Measurements from ENCODE around the gene DTWD2.
A peak's percentile ranks its signal among the peaks of the same experiment; 100 is the strongest.
"Not testable (repeated sequence)": the region's sequence is repeated elsewhere in the genome, so short reads cannot be mapped to it uniquely, and the experiment has no call there.

Gene DTWD2, protein sequence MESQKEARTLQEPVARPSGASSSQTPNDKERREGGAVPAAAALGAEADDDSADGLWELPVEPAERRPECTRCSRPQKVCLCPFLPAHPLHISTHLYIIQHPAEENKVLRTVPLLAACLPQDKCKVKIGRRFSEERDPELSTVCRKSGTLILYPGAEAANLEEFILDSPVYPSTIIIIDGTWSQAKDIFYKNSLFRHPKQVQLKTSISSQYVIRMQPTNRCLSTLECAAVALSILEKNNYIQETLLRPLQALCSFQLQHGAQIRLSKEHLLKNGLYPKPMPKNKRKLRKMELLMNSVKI

GRCh38 chr5:118987988-118988865 is at the start of gene DTWD2:
Gene DTWD2 (minus strand): TSS chr5:118988547. CDS start chr5:118988511, 36 bp downstream.
- DNase-seq, result peak; percentile 89

- no peak for DNase-seq
These were observed 49.3 kb upstream of the DTWD2 start for GRCh38 chr5:119037496-119038215.

DNA sequence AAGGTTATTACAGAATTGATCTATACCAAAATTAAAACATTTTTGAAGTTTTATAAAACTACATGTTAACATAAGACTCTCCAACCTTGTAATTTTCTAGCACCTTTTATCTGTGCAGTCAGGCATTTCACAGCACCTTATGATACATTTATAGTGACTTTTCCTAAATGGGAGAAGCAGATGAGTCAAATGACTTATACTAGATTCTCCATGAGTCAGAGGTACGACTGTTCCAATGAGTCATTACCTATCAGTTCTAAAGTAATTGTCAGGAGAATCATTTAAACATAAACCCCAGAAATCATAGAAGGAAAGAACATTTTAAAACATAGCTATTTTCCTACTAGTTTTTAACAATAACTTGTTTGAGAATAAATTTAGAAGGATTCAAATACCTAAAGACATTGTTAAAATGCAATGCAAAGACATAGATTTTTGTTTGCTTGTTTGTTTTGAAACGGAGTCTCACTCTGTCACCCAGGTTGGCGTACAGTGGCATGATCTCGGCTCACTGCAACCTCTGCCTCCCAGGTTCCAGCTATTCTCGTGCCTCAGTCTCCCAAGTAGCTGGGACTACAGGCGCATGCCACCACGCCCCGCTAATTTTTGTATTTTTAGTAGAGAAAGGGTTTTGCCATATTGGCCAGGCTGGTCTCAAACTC is 47.9 kb upstream of the DTWD2 start:
- DNase-seq, result no peak

- DNase-seq, result no peak
These were observed 44.8 kb upstream of the DTWD2 start for GRCh38 chr5:119033135-119033534.

DNA sequence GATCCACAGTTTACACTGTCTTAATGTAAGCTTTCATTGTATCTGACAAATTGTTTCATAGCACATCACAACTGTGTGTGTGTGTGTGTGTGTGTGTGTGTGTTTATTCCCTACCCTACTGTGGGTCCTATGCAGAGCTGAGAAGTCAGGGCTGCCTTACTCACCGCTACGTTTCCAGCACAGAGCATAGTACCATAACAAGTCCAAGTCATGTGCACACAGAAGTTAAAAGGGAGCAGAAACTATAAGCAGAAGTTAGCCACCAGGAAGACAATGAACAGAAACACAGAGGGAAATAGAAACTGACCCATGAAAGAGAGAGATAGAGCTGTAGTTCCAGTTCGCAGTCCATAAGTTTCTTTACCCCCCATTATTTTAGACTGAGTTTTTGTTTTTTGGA is 44.3 kb upstream of the DTWD2 start:
- no peak for DNase-seq

DNA sequence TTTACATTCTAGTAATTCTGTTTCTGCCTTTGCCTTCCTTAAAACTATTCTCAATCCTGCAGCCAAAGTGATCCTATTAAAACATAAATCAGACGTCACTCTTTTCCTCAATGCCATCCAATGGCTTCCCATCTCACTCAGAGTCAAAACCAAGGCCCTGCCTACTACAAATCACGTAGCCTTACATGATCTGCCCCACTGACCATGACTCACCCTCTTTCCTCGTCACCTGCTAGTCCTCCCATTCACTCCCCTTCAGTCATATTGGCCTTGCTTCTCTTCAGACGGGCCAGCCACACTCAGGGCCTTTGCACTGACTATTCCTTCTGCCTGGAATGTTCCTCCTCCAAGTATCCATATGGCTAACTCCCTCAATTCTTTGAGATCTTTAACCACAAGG is 43.6 kb upstream of the DTWD2 start:
- DNase-seq, result no peak

GRCh38 chr5:119031011-119031886 is 42.9 kb upstream of the DTWD2 start:
- DNase-seq, result no peak

DNA sequence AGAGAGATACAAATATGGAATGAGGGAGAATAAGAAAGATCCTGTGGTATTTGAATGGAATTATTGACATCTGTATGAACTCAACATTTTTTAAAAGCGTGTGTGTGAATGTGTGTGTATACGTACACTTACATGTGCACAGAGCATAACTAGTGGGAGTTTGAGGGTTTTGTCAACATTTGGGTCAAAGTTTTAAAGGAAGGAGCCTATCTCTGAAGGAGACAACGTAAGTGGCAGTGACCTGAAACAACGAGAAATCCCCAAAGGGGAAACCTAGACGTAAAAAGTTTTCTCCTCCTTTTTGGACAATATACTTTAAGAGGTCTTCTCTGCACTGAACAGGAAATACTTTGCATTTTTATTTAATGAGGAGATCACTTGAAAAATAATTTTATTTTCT is 40.2 kb upstream of the DTWD2 start:
- no peak for DNase-seq

- DNase-seq, result no peak
These were observed 34.4 kb upstream of the DTWD2 start for GRCh38 chr5:119022773-119023172.

GRCh38 chr5:119022017-119022745 is 33.8 kb upstream of the DTWD2 start:
- DNase-seq, result no peak

- DNase-seq, result no peak
These were observed 32.9 kb upstream of the DTWD2 start for GRCh38 chr5:119021149-119021732.

GRCh38 chr5:119019949-119020348 is 31.6 kb upstream of the DTWD2 start:
- no peak for DNase-seq

- no peak for DNase-seq
These were observed 31.2 kb upstream of the DTWD2 start for GRCh38 chr5:119019501-119019900.

- no peak for DNase-seq
These were observed 29.6 kb upstream of the DTWD2 start for GRCh38 chr5:119017994-119018393.

GRCh38 chr5:119016125-119016774 is 27.9 kb upstream of the DTWD2 start:
- no peak for DNase-seq

DNA sequence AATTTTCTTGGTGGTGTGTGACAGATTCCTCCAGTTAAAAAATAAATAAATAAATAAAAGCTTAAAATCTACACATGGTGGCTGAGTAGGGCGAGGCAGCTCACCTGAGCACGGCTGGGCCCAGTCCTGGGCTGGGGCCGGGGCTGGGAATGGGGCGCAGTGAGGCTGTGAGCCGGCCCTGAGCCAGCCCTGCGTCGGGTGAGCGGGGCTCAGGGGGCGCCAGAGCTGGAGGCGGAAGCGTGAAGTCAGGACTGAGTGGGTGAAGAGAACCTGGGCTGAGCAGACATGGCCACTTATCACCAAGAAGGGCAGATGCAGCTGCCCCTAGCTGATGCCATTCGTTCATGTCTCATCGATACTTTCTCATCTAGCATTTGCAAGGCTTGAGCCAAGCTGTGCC is 22.8 kb upstream of the DTWD2 start:
- DNase-seq, result no peak

GRCh38 chr5:119010206-119010605 is 21.9 kb upstream of the DTWD2 start:
- DNase-seq, result no peak

- DNase-seq, result no peak
These were observed 20.8 kb upstream of the DTWD2 start for GRCh38 chr5:119009131-119009530.

GRCh38 chr5:118999696-119000095 is 11.3 kb upstream of the DTWD2 start:
- no peak for DNase-seq

DNA sequence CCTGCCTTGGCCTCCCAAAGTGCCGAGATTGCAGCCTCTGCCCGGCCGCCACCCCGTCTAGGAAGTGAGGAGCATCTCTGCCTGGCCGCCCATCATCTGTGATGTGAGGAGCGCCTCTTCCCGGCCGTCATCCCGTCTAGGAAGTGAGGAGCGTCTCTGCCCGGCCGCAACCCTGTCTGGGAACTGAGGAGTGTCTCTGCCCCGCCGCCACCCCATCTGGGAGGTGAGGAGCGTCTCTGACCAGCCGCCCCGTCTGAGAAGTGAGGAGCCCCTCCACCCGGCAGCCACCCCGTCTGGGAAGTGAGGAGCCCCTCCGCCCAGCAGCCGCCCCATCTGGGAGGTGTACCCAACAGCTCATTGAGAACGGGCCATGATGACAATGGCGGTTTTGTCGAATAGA is 10.5 kb upstream of the DTWD2 start:
- not testable (repeated sequence) for DNase-seq

Data from NCI-H748 treated with DMSO at 0.1 percent for 48 hours (cell line).